Endodermal cell (in vitro differentiated cells): ENCODE measurements around the gene PROSER2. TPM values are rescaled to one million over a fixed set of nuclear protein-coding genes. Genes with fewer than 3 reads are reported as not detected.

Experiments used
- DNase-seq: peaks from one replicate; pipeline ENCODE4 v3.0.0-alpha.2; 2017
- H3K27ac ChIP-seq: 2 replicates; pipeline ENCODE4 v1.5.1; 2013; ENCODE audit warnings: mild to moderate bottlenecking, low read depth, low read length, moderate library complexity
- H3K27me3 ChIP-seq: 2 replicates; pipeline ENCODE4 v1.6.1; 2013; ENCODE audit warnings: mild to moderate bottlenecking, low read length, moderate library complexity; ENCODE audit not compliant: insufficient read depth, control insufficient read depth, poor library complexity, severe bottlenecking
- H3K36me3 ChIP-seq: 2 replicates; pipeline ENCODE4 v1.7.0; 2013; ENCODE audit warnings: mild to moderate bottlenecking, low read length, moderate library complexity; ENCODE audit not compliant: control insufficient read depth, insufficient read depth
- H3K4me1 ChIP-seq: one replicate; pipeline ENCODE4 v1.7.0; 2013; ENCODE audit warnings: low read length; ENCODE audit not compliant: control insufficient read depth, insufficient read depth
- H3K4me3 ChIP-seq: 2 replicates; pipeline ENCODE4 v1.5.1; 2013; ENCODE audit warnings: mild to moderate bottlenecking, low read length, moderate library complexity
- H3K9ac ChIP-seq: 2 replicates; pipeline ENCODE4 v1.6.1; 2013; ENCODE audit warnings: mild to moderate bottlenecking, low read length, moderate library complexity; ENCODE audit not compliant: poor library complexity, severe bottlenecking; ENCODE audit errors: extremely low read depth
- H3K9me3 ChIP-seq: 2 replicates; pipeline ENCODE4 v1.6.1; 2013; ENCODE audit warnings: mild to moderate bottlenecking, low read length, moderate library complexity; ENCODE audit not compliant: control insufficient read depth
- H3K27ac Mint-ChIP-seq: 2 replicates; pipeline ENCODE4 v1.8.0; 2020; ENCODE audit warnings: mixed read lengths
- H3K27me3 Mint-ChIP-seq: 2 replicates; pipeline ENCODE4 v1.8.0; 2021; ENCODE audit warnings: mild to moderate bottlenecking, mixed read lengths; ENCODE audit not compliant: insufficient read depth
- H3K36me3 Mint-ChIP-seq: 2 replicates; pipeline ENCODE4 v1.8.0; 2020; ENCODE audit warnings: low read depth, mixed read lengths
- H3K4me1 Mint-ChIP-seq: 2 replicates; pipeline ENCODE4 v1.8.0; 2020; ENCODE audit warnings: mixed read lengths
- H3K4me3 Mint-ChIP-seq: 2 replicates; pipeline ENCODE4 v1.8.0; 2020; ENCODE audit warnings: mild to moderate bottlenecking, moderate library complexity, mixed read lengths
- H3K9me3 Mint-ChIP-seq: 2 replicates; pipeline ENCODE4 v1.8.0; 2020; ENCODE audit warnings: mild to moderate bottlenecking, mixed read lengths
- WGBS, 2 experiments: methylation state at CpG; one replicate each; pipeline versions ENCODE4 v1.1.5 to v1.1.7; 2013; ENCODE audit warnings: missing lambda C conversion rate in 2 of 2, mixed read lengths in 1 of 2; ENCODE audit not compliant: insufficient coverage in 1 of 2, insufficient read length in 1 of 2; 5-methylcytosine and 5-hydroxymethylcytosine counted together
- total RNA-seq, 2 donors: library from RNA; stranded (reverse); fragmentation: NEBNext Ultra II Directional in 1 of 2; extraction: Animal tissue kit (Norgen Biotek cat#: 25700) in 1 of 2; gene quantifications; 2 replicates in 1 of 2; 3 replicates in 1 of 2; pipeline ENCODE4 v1.2.1, GENCODE V29; 2021
- TF ChIP-seq, protein P1 (sequence below): fragments of 200-600 bp; sonication (generic); conservative IDR thresholded peaks from 2 replicates; pipeline ENCODE4 v1.5.0; 2021; ENCODE audit warnings: antibody characterized with exemption, mild to moderate bottlenecking

The PROSER2 gene
- total RNA-seq, 2 donors from 2014 or later = 13.2 to 18.9 TPM

DNA sequence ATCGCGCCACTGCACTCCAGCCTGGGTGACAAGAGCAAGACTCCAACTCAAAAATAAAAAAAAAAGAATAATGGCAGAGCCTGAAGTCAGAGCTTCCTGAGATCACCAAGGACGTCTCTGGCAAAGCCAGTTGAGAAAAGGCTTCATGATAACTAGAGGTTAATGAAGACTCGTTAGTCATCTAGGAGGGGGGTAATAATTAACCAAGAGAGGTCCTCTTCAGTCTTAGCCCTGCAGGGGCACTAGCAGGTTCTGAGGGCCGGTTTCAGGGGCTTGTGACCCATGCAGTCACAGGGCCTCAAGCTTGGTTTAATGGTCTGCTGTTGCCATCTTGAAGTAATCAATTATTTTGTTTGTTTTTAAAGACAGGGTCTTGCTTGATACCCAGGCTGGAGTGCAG lies 28.6 kb upstream of the PROSER2 start:
- TF ChIP-seq, protein P1, sequence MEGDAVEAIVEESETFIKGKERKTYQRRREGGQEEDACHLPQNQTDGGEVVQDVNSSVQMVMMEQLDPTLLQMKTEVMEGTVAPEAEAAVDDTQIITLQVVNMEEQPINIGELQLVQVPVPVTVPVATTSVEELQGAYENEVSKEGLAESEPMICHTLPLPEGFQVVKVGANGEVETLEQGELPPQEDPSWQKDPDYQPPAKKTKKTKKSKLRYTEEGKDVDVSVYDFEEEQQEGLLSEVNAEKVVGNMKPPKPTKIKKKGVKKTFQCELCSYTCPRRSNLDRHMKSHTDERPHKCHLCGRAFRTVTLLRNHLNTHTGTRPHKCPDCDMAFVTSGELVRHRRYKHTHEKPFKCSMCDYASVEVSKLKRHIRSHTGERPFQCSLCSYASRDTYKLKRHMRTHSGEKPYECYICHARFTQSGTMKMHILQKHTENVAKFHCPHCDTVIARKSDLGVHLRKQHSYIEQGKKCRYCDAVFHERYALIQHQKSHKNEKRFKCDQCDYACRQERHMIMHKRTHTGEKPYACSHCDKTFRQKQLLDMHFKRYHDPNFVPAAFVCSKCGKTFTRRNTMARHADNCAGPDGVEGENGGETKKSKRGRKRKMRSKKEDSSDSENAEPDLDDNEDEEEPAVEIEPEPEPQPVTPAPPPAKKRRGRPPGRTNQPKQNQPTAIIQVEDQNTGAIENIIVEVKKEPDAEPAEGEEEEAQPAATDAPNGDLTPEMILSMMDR = no peak
- H3K36me3 ChIP-seq = no peaks in the 10 kb centered on the region
- DNase-seq = no peak
- Mint-ChIP-seq H3K27ac (no peak overlapping the region), H3K36me3 (peaks cover 6% of the 10 kb centered on the region), H3K9me3 (peaks cover 54% of the 10 kb centered on the region), H3K27me3 (no peaks in the 10 kb centered on the region), H3K4me3 (no peak overlapping the region), H3K4me1 (peaks cover 3% of the 10 kb centered on the region)
- no peak overlapping the region for H3K4me3 ChIP-seq
- no peak overlapping the region for H3K27ac ChIP-seq
- H3K4me1 ChIP-seq = no peaks in the 10 kb centered on the region
- peaks cover 20% of the 10 kb centered on the region for H3K9me3 ChIP-seq
- WGBS, 2 experiments = 88 to 100% methylated on average over 5 of the region's 5 CpGs
- H3K27me3 ChIP-seq = no peaks in the 10 kb centered on the region
- no peak overlapping the region for H3K9ac ChIP-seq

- H3K27ac Mint-ChIP-seq = no peak overlapping the region
These were observed 27.8 kb upstream of the PROSER2 start for GRCh38 chr10:11795101-11795920.

DNA sequence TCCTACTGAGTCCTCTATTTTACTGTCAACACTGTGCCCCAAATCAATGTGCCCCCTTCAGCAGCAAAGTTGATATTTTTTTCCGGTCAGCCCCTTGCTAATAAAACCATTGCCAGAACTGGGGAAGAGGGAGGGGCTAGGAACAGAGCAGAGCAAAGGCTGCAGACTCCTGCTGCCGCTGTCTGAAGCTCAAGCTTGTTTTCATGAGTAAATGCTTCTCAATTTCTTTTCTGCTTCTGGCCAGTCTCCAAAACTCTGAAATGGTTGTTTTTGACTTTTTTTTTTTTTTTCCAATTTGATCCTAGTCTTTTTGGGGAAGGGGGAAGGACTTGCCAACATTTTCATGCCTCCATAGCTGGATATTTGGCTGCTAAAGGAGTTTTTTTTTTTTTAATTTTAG lies 26.7 kb upstream of the PROSER2 start:
- Mint-ChIP-seq H3K4me1 (peaks cover 3% of the 10 kb centered on the region), H3K36me3 (peaks cover 6% of the 10 kb centered on the region), H3K4me3 (no peak overlapping the region), H3K27ac (no peak overlapping the region), H3K9me3 (peaks cover 54% of the 10 kb centered on the region), H3K27me3 (no peaks in the 10 kb centered on the region)
- Histone ChIP-seq H3K9me3 (peaks cover 20% of the 10 kb centered on the region), H3K27ac (no peak overlapping the region), H3K4me1 (peaks cover 2% of the 10 kb centered on the region), H3K4me3 (no peak overlapping the region), H3K36me3 (no peaks in the 10 kb centered on the region), H3K27me3 (no peaks in the 10 kb centered on the region), H3K9ac (no peak overlapping the region)
- no peak for DNase-seq
- TF ChIP-seq, protein P1 = no peak
- 92 to 95% methylated on average over 2 of the region's 2 CpGs for WGBS, 2 experiments

More at GRCh38 chr10:11795101-11795920, 27.8 kb upstream of the PROSER2 start:
- TF ChIP-seq, protein P1 = no peak
- H3K9me3 Mint-ChIP-seq = peaks cover 54% of the 10 kb centered on the region
- peaks cover 3% of the 10 kb centered on the region for H3K4me1 Mint-ChIP-seq
- DNase-seq = no peak
- Histone ChIP-seq H3K27ac (no peak overlapping the region), H3K36me3 (no peaks in the 10 kb centered on the region), H3K9me3 (peaks cover 20% of the 10 kb centered on the region), H3K4me1 (peaks cover 2% of the 10 kb centered on the region), H3K4me3 (no peak overlapping the region), H3K27me3 (no peaks in the 10 kb centered on the region), H3K9ac (no peak overlapping the region)
- 90% methylated on average over 16 to 25 of the region's 25 CpGs for WGBS, 2 experiments
- no peaks in the 10 kb centered on the region for H3K27me3 Mint-ChIP-seq
- peaks cover 6% of the 10 kb centered on the region for H3K36me3 Mint-ChIP-seq
- H3K4me3 Mint-ChIP-seq = no peak overlapping the region
